Measurements from ENCODE around the gene ASIC2. TPM values are rescaled to one million over a fixed set of nuclear protein-coding genes. Genes with fewer than 3 reads are reported as not detected.

The ASIC2 gene
- total RNA-seq, 1 experiment from 2014 or later = 0.11 TPM

DNA sequence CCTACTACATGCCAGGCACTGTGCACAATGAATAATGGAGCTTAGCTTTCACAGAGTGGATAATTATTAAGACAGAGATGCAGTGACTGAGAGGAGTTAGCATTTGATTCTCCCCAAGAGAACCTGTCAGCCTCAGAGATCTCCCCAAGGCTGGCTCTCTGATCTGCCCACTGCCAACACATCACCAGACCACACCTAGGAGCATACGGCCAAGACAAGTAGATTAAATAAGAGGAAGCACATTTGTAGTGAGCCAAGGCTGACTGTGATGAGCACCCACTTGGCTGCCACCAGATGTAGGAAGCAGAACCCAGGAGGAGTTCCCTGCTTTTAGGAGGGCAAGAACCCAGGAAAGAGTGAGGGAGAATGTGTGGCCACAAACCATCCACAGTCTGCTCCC is 171.3 kb downstream of the ASIC2 start:
- Histone ChIP-seq H2AFZ (ENCODE audit: low read length) (no peak overlapping the region), H3K27me3 (ENCODE audit: low read length) (no peaks in the 10 kb centered on the region), H3K9me3 (ENCODE audit: low read length) (no peaks in the 10 kb centered on the region), H3K9me2 (replicated peaks; ENCODE audit: low read length) (no peaks in the 10 kb centered on the region), H3K4me2 (ENCODE audit: low read length) (no peak overlapping the region), H3K36me3 (ENCODE audit: low read depth, low read length) (no peaks in the 10 kb centered on the region), H3K9ac (ENCODE audit: low read length) (no peak overlapping the region), H3K27ac (ENCODE audit: low read length) (no peak overlapping the region), H3K79me2 (ENCODE audit: low read length) (no peaks in the 10 kb centered on the region), H3K4me1 (ENCODE audit: insufficient read depth, low read length) (peaks cover 23% of the 10 kb centered on the region), H3K4me3 (ENCODE audit: low read length) (no peak overlapping the region), H4K20me1 (ENCODE audit: low read length) (no peaks in the 10 kb centered on the region), H3F3A (ENCODE audit: low read length, unreplicated experiment) (no peaks in the 10 kb centered on the region)
- ChIA-PET CTCF (no interaction called here), POLR2A (ENCODE audit: unreplicated experiment) (no interaction called here)
- intact Hi-C loops (cut with micrococcal nuclease) = no loop called here
- ATAC-seq = no peak
- TF ChIP-seq EZH2 (IDR thresholded peaks at IDR 0.05; ENCODE audit: low read length, unreplicated experiment) = no peak
- TF ChIP-seq, protein P1, sequence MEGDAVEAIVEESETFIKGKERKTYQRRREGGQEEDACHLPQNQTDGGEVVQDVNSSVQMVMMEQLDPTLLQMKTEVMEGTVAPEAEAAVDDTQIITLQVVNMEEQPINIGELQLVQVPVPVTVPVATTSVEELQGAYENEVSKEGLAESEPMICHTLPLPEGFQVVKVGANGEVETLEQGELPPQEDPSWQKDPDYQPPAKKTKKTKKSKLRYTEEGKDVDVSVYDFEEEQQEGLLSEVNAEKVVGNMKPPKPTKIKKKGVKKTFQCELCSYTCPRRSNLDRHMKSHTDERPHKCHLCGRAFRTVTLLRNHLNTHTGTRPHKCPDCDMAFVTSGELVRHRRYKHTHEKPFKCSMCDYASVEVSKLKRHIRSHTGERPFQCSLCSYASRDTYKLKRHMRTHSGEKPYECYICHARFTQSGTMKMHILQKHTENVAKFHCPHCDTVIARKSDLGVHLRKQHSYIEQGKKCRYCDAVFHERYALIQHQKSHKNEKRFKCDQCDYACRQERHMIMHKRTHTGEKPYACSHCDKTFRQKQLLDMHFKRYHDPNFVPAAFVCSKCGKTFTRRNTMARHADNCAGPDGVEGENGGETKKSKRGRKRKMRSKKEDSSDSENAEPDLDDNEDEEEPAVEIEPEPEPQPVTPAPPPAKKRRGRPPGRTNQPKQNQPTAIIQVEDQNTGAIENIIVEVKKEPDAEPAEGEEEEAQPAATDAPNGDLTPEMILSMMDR (conservative IDR thresholded peaks at IDR 0.05; ENCODE audit: low read depth, low read length) = no peak
- TF ChIP-seq EZH2phosphoT487 (IDR thresholded peaks at IDR 0.05; ENCODE audit: borderline replicate concordance, low read length) = no peak
- no TSS peak for BruUV-seq (replicated peaks)
- DNase-seq = no peak

DNA sequence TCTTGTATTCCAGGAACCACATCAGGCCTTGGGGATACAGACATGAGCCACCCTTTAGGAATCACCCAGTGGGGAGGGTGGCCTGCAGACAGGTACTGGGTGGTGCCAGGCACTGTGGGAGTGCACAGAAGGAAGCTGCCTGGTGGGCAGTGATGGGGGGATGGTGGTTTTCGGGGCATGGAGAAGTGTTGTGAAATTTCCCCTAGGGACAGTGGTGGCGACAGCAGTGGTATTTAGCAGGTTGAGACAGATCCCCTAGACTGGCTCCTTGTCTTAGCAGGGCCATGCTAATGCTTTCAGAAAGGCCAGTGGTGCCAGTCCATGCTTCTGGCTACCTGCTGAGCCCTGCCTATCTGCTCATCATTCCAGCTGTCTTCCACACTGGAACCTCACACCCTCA is 171.8 kb downstream of the ASIC2 start:
- Histone ChIP-seq H3K4me1 (ENCODE audit: insufficient read depth, low read length) (peaks cover 22% of the 10 kb centered on the region), H3K9me2 (replicated peaks; ENCODE audit: low read length) (no peaks in the 10 kb centered on the region), H3K79me2 (ENCODE audit: low read length) (no peaks in the 10 kb centered on the region), H3K4me2 (ENCODE audit: low read length) (no peak overlapping the region), H4K20me1 (ENCODE audit: low read length) (no peaks in the 10 kb centered on the region), H3K27me3 (ENCODE audit: low read length) (no peaks in the 10 kb centered on the region), H3K27ac (ENCODE audit: low read length) (no peak overlapping the region), H3K4me3 (ENCODE audit: low read length) (no peak overlapping the region), H3F3A (ENCODE audit: low read length, unreplicated experiment) (no peaks in the 10 kb centered on the region), H3K9ac (ENCODE audit: low read length) (no peak overlapping the region), H3K36me3 (ENCODE audit: low read depth, low read length) (no peaks in the 10 kb centered on the region), H3K9me3 (ENCODE audit: low read length) (no peaks in the 10 kb centered on the region), H2AFZ (ENCODE audit: low read length) (no peak overlapping the region)
- ATAC-seq (no peak), DNase-seq (no peak)
- ChIA-PET POLR2A (ENCODE audit: unreplicated experiment) (no interaction called here), CTCF (no interaction called here)
- intact Hi-C loops (cut with micrococcal nuclease) = no loop called here
- BruUV-seq (replicated peaks) = no TSS peak
- no peak for TF ChIP-seq EZH2 (IDR thresholded peaks at IDR 0.05; ENCODE audit: low read length, unreplicated experiment)

DNA sequence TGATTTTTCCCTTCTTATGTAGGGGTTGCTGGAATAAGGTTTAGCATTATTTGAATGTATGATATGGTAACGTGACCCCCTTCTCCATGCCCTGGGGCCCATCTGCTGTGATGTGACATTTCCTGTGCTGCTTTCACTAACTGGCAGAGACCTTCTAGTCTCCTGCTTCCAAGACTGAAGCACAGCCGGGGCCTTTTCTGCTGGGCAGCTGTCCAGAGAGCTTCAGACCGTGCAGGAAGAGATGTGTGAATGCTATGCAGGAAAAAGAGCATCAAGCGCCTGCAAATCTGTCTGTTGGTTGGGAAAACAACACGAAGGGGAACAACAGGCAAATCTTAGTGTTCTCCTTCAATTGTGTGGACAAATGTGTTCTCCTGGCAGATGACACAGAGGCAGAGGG is 173.0 kb downstream of the ASIC2 start:
- ATAC-seq (no peak), DNase-seq (no peak)
- POLR2A ChIA-PET (ENCODE audit: unreplicated experiment) = no interaction called here
- Histone ChIP-seq H2AFZ (ENCODE audit: low read length) (no peak overlapping the region), H4K20me1 (ENCODE audit: low read length) (no peaks in the 10 kb centered on the region), H3K9me2 (replicated peaks; ENCODE audit: low read length) (no peaks in the 10 kb centered on the region), H3K79me2 (ENCODE audit: low read length) (no peaks in the 10 kb centered on the region), H3K36me3 (ENCODE audit: low read depth, low read length) (no peaks in the 10 kb centered on the region), H3K4me3 (ENCODE audit: low read length) (no peak overlapping the region), H3F3A (ENCODE audit: low read length, unreplicated experiment) (no peaks in the 10 kb centered on the region), H3K4me1 (ENCODE audit: insufficient read depth, low read length) (peaks cover 11% of the 10 kb centered on the region; the same call in 1 of the 2 replicates), H3K9ac (ENCODE audit: low read length) (no peak overlapping the region), H3K4me2 (ENCODE audit: low read length) (no peak overlapping the region), H3K9me3 (ENCODE audit: low read length) (no peaks in the 10 kb centered on the region), H3K27me3 (ENCODE audit: low read length) (no peaks in the 10 kb centered on the region), H3K27ac (ENCODE audit: low read length) (no peak overlapping the region)
- CTCF ChIA-PET = no interaction called here
- BruUV-seq (replicated peaks) = no TSS peak
- intact Hi-C loops (cut with micrococcal nuclease) = no loop called here
- TF ChIP-seq EZH2phosphoT487 (IDR thresholded peaks at IDR 0.05; ENCODE audit: borderline replicate concordance, low read length) (no peak), EZH2 (IDR thresholded peaks at IDR 0.05; ENCODE audit: low read length, unreplicated experiment) (no peak)
- TF ChIP-seq, protein P1 (conservative IDR thresholded peaks at IDR 0.05; ENCODE audit: low read depth, low read length) = no peak
